BJ (cell line): ENCODE data around the gene TNIP1. TPM values are rescaled to one million over a fixed set of nuclear protein-coding genes. Genes with fewer than 3 reads are reported as not detected.

Source experiments
- CTCF ChIA-PET: fragments of 350-600 bp; formaldehyde crosslinking; extraction: SDS; loops from one replicate; lab custom pipeline; 2021; ENCODE audit warnings: antibody characterized with exemption, inconsistent platforms; lab: Yijun Ruan, JAX
- POLR2A ChIA-PET: fragments of 300-600 bp; sonication (Branson Sonifier 250); formaldehyde crosslinking; extraction: SDS; loops from one replicate; lab custom pipeline; 2021; ENCODE audit warnings: antibody characterized with exemption; lab: Charles Lee
- DNase-seq: peaks from one replicate; pipeline ENCODE4 v3.0.0-alpha.2; 2011; ENCODE audit warnings: low read depth
- H3K27me3 ChIP-seq: 2 replicates; pipeline ENCODE4 v1.6.0; 2011; ENCODE audit warnings: low read length; ENCODE audit not compliant: control insufficient read depth, insufficient read depth
- H3K36me3 ChIP-seq: 2 replicates; pipeline ENCODE4 v1.5.1; 2011; ENCODE audit warnings: low read length; ENCODE audit not compliant: control insufficient read depth, insufficient read depth
- H3K4me3 ChIP-seq: 2 replicates; pipeline ENCODE4 v1.5.1; 2011; ENCODE audit warnings: low read depth, mild to moderate bottlenecking, control low read depth, low read length
- polyA plus RNA-seq: library from polyadenylated mRNA; depleted of rRNA; stranded (reverse); fragments of >200 nt; gene quantifications from 2 replicates; pipeline ENCODE4 v1.2.3, GENCODE V29; 2011
- TF ChIP-seq, protein P1 (sequence below): IDR thresholded peaks from 2 replicates; pipeline ENCODE4 v1.5.1; 2011; ENCODE audit warnings: low read depth, mild to moderate bottlenecking, control low read depth, inconsistent platforms, low read length, moderate library complexity; ENCODE audit not compliant: insufficient read depth

TNIP1 gene
- polyA plus RNA-seq, 1 experiment, result 80.8 TPM

DNA sequence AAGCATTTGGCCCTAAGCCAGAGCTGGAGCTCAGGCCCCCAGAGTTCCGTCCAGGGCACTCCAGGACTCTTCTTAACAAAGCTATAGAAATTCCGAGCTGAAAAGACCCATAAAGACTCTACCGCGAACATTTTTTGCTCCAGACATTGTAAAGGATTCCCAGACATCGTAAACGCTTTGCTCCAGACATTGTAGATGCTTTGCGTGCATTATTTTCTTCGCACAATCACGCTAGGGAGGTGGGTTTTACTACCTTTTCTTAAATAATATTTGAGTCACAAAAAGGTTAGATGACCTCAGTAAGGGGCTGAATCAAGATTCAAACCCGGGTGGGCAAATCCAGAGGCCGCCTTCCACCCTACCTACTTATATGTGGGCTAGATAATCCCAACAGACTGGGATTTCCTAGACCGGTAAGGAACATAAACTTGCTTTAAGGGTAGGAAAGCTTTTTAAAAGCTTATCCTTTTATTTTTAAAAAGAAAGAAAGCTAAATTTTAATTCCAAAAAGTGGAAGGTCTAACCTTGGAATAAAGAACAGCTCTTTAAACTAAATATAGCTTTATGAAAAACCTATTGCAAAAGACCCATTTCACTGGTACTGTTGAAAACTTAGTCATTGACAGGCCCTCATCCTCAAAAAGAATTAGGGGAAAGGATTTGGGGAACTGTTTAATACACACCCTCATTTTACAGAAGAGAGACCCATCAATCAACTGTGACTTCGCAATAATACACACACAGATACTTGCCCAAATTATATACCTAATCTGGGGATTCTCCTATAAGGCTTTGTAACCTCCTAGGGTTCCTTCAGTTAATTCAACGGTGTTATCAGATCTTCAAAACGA is 822 bp upstream of the TNIP1 start:
- TF ChIP-seq, protein P1, sequence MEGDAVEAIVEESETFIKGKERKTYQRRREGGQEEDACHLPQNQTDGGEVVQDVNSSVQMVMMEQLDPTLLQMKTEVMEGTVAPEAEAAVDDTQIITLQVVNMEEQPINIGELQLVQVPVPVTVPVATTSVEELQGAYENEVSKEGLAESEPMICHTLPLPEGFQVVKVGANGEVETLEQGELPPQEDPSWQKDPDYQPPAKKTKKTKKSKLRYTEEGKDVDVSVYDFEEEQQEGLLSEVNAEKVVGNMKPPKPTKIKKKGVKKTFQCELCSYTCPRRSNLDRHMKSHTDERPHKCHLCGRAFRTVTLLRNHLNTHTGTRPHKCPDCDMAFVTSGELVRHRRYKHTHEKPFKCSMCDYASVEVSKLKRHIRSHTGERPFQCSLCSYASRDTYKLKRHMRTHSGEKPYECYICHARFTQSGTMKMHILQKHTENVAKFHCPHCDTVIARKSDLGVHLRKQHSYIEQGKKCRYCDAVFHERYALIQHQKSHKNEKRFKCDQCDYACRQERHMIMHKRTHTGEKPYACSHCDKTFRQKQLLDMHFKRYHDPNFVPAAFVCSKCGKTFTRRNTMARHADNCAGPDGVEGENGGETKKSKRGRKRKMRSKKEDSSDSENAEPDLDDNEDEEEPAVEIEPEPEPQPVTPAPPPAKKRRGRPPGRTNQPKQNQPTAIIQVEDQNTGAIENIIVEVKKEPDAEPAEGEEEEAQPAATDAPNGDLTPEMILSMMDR, result no peak

DNA sequence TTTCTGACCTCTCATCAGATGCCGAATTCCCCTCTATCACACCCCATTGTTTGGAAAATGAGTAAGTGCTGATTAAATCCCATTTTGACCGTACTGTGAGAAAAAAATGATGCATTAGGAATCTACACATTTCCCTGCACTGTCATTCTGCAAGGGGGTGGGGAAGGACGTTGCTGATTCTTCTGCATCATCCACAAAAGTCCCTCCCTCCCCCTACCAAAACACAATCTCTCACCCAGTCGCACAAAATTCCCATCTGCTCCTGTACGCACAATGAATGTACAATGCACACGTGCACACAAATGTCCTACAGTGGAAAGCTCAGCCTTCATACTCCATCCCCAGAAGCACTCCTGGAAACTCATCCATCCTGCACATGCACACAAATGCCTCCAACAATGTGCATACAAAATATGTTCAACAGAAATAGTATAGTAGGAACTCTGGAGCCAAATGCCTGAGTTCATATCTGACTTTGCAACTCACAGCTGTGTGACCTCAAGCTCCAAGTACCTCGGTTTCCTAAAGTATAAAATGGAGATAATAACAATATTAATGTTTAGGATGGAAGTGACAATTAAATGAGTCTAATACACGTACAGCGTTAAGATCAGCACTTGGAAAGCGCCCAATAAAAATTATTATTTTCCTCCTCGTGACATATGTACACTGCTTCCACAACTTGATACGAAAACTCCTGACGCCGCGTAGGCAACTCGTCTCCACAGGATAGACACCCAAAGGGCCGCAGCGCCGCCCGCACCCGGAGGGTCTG is 809 bp downstream of the TNIP1 start:
- no peak for DNase-seq

More for the DNA sequence above, 822 bp upstream of the TNIP1 start:
- POLR2A ChIA-PET, result interaction anchor here (1.4 kb wide), 1 partner anchor 12 kb away, joined by 6 read pairs; no protein-coding TSS in a partner anchor
- no peak for DNase-seq
- CTCF ChIA-PET, result interaction anchor here (0.7 to 3.4 kb wide), 13 partner anchors 9 to 84 kb away, joined by 3 to 14 read pairs (median 4); no protein-coding TSS in a partner anchor
- peaks cover 6% of the 10 kb centered on the region for H3K36me3 ChIP-seq
- H3K27me3 ChIP-seq, result no peaks in the 10 kb centered on the region
- peak overlapping the region; percentile 92 for H3K4me3 ChIP-seq

DNA sequence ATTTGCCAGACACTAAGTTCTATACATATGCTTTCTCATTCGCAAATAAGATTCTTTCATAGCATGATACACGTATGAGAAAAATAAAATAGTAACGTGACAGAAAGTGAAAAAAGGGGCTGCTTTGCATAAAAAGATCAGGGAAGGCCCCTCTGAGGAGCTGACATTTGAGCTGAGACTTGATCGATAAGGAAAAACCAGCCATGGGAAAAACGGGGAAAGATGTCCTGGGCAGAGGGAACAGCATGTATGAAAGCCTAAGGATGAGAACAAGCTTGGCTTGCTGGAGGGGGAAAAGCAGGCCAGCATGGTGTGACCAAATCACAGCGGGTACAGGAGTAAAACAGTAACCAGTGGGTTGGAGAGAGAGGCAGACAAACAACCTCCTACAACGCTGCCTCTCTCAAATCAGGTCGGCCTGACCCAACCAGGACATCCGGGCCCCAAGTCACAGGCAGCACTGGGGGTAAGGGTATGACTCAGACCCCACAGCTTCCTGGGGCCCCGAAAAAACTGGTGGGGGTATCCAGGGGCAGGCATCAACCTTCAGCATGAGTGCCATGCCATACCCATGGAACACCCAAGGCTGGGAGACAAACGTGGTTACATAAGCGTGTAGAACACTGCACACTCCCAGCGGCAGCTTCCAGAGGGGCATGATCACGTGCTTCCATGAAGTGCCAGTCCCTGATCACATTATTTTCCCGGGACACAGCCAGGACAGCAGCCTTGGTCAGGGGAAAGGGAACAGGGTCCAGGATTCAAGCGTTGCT is 2.2 kb downstream of the TNIP1 start:
- Histone ChIP-seq H3K4me3 (no peak overlapping the region), H3K27me3 (no peaks in the 10 kb centered on the region), H3K36me3 (peaks cover 6% of the 10 kb centered on the region)
- ChIA-PET CTCF (interaction anchor here (0.7 to 1.1 kb wide), 4 partner anchors 13 to 37 kb away, joined by 3 to 7 read pairs (median 4); no protein-coding TSS in a partner anchor), POLR2A (interaction anchor here (0.5 kb wide), 1 partner anchor 70 kb away, joined by 15 read pairs; no protein-coding TSS in a partner anchor)
- TF ChIP-seq, protein P1, result no peak
- DNase-seq, result no peak

More for the DNA sequence above, 809 bp downstream of the TNIP1 start:
- peaks cover 6% of the 10 kb centered on the region for H3K36me3 ChIP-seq
- ChIA-PET CTCF (interaction anchor here (1.0 to 3.4 kb wide), 5 partner anchors 13 to 85 kb away, joined by 3 to 14 read pairs (median 4); no protein-coding TSS in a partner anchor), POLR2A (interaction anchor here (0.6 kb wide), 1 partner anchor 297 kb away, joined by 14 read pairs; no protein-coding TSS in a partner anchor)
- H3K4me3 ChIP-seq, result peak overlapping the region; percentile 92
- no peaks in the 10 kb centered on the region for H3K27me3 ChIP-seq
- TF ChIP-seq, protein P1, result no peak

- H3K4me3 ChIP-seq, result no peak overlapping the region
- TF ChIP-seq, protein P1, result no peak
- ChIA-PET CTCF (interaction anchor here (1.4 kb wide), 1 partner anchor 26 kb away, joined by 5 read pairs; no protein-coding TSS in a partner anchor), POLR2A (no interaction called here)
- H3K27me3 ChIP-seq, result no peaks in the 10 kb centered on the region
- H3K36me3 ChIP-seq, result peaks cover 6% of the 10 kb centered on the region
- no peak for DNase-seq
These were observed 2.9 kb downstream of the TNIP1 start for GRCh38 chr5:151077967-151078366.
